Large intestine (tissue), 3 donors: ENCODE measurements around the gene MECP2. TPM values are rescaled to one million over a fixed set of nuclear protein-coding genes. Genes with fewer than 3 reads are reported as not detected.

Experiments used
- DNase-seq, 2 donors: peaks; one replicate each; pipeline versions ENCODE4 v3.0.0 to v3.0.0-alpha.2; 2013
- H3K27ac ChIP-seq: one replicate; pipeline ENCODE4 v1.5.1; 2013; ENCODE audit warnings: low read length
- H3K27me3 ChIP-seq: 2 replicates; pipeline ENCODE4 v1.6.1; 2013; ENCODE audit warnings: low read length; ENCODE audit not compliant: control insufficient read depth, insufficient read depth
- H3K36me3 ChIP-seq: 2 replicates; pipeline ENCODE4 v1.6.1; 2013; ENCODE audit warnings: low read length; ENCODE audit not compliant: control insufficient read depth, insufficient read depth
- H3K4me1 ChIP-seq: one replicate; pipeline ENCODE4 v1.6.1; 2013; ENCODE audit warnings: low read length; ENCODE audit not compliant: control insufficient read depth, insufficient read depth
- H3K4me3 ChIP-seq: one replicate; pipeline ENCODE4 v1.5.1; 2013; ENCODE audit warnings: low read length
- H3K9me3 ChIP-seq: one replicate; pipeline ENCODE4 v1.6.1; 2013; ENCODE audit warnings: mild to moderate bottlenecking, low read depth, low read length, moderate library complexity; ENCODE audit not compliant: control insufficient read depth
- WGBS: methylation state at CpG from one replicate; pipeline ENCODE4 v1.1.5; 2013; ENCODE audit warnings: low lambda C conversion rate; ENCODE audit not compliant: insufficient coverage; 5-methylcytosine and 5-hydroxymethylcytosine counted together
- polyA plus RNA-seq: library from polyadenylated mRNA; unstranded; fragments of 120-200 nt; gene quantifications from one replicate; pipeline ENCODE4 v1.2.1, GENCODE V29; 2013

Gene MECP2
- polyA plus RNA-seq, 1 donor: 19.4 TPM

- Histone ChIP-seq H3K27ac (peak overlapping the region; percentile 48), H3K4me3 (peak overlapping the region; percentile 54), H3K27me3 (no peaks in the 10 kb centered on the region), H3K9me3 (no peaks in the 10 kb centered on the region), H3K36me3 (peaks cover 23% of the 10 kb centered on the region), H3K4me1 (peaks cover 11% of the 10 kb centered on the region)
- WGBS: no CpG with 5 or more reads among the region's 45 CpGs
- no peak for DNase-seq
Measured at GRCh38 chrX:154019061-154019621, 78.4 kb downstream of the MECP2 start.

GRCh38 chrX:154018518-154019060 is 78.9 kb downstream of the MECP2 start:
- H3K27me3 ChIP-seq: no peaks in the 10 kb centered on the region
- H3K27ac ChIP-seq: peak overlapping the region; percentile 48
- H3K4me1 ChIP-seq: peaks cover 14% of the 10 kb centered on the region
- DNase-seq: no peak
- H3K4me3 ChIP-seq: peak overlapping the region; percentile 54
- H3K9me3 ChIP-seq: no peaks in the 10 kb centered on the region
- H3K36me3 ChIP-seq: peaks cover 23% of the 10 kb centered on the region
- no CpG with 5 or more reads among the region's 15 CpGs for WGBS

GRCh38 chrX:154017766-154018517 is 79.6 kb downstream of the MECP2 start:
- Histone ChIP-seq H3K4me1 (peaks cover 21% of the 10 kb centered on the region), H3K36me3 (peaks cover 23% of the 10 kb centered on the region), H3K4me3 (no peak overlapping the region), H3K27ac (no peak overlapping the region), H3K27me3 (no peaks in the 10 kb centered on the region), H3K9me3 (no peaks in the 10 kb centered on the region)
- WGBS: no CpG with 5 or more reads among the region's 26 CpGs
- DNase-seq: no peak

- H3K27ac ChIP-seq: no peak overlapping the region
- H3K4me3 ChIP-seq: no peak overlapping the region
- peaks cover 33% of the 10 kb centered on the region for H3K4me1 ChIP-seq
- WGBS: no CpG with 5 or more reads among the region's 24 CpGs
- no peaks in the 10 kb centered on the region for H3K27me3 ChIP-seq
- peaks cover 28% of the 10 kb centered on the region for H3K36me3 ChIP-seq
- no peak for DNase-seq
- H3K9me3 ChIP-seq: no peaks in the 10 kb centered on the region
Measured at GRCh38 chrX:154016366-154017076, 81.0 kb downstream of the MECP2 start.

- peaks cover 29% of the 10 kb centered on the region for H3K36me3 ChIP-seq
- no CpG with 5 or more reads among the region's 16 CpGs for WGBS
Measured at GRCh38 chrX:154015581-154016264, 81.8 kb downstream of the MECP2 start.

GRCh38 chrX:154014429-154015380 is 82.8 kb downstream of the MECP2 start:
- no peak for DNase-seq
- no peak overlapping the region for H3K27ac ChIP-seq
- no CpG with 5 or more reads among the region's 24 CpGs for WGBS
- peaks cover 41% of the 10 kb centered on the region for H3K4me1 ChIP-seq
- H3K4me3 ChIP-seq: no peak overlapping the region
- peaks cover 30% of the 10 kb centered on the region for H3K36me3 ChIP-seq
- H3K9me3 ChIP-seq: no peaks in the 10 kb centered on the region
- H3K27me3 ChIP-seq: no peaks in the 10 kb centered on the region

More at GRCh38 chrX:154015581-154016264, 81.8 kb downstream of the MECP2 start:
- Histone ChIP-seq H3K27ac (no peak overlapping the region), H3K9me3 (no peaks in the 10 kb centered on the region), H3K27me3 (no peaks in the 10 kb centered on the region), H3K4me3 (no peak overlapping the region), H3K4me1 (peaks cover 36% of the 10 kb centered on the region)
- no peak for DNase-seq

- H3K36me3 ChIP-seq: peaks cover 30% of the 10 kb centered on the region
- DNase-seq: peak in 1 of 2 donors; percentile 34
- H3K27me3 ChIP-seq: no peaks in the 10 kb centered on the region
- no CpG with 5 or more reads among the region's 20 CpGs for WGBS
- H3K4me1 ChIP-seq: peaks cover 40% of the 10 kb centered on the region
- peak overlapping the region; percentile 80 for H3K27ac ChIP-seq
- H3K4me3 ChIP-seq: no peak overlapping the region
- no peaks in the 10 kb centered on the region for H3K9me3 ChIP-seq
Measured at GRCh38 chrX:154013614-154014360, 83.7 kb downstream of the MECP2 start.

GRCh38 chrX:154013001-154013421 is 84.5 kb downstream of the MECP2 start:
- peak overlapping the region; percentile 80 for H3K27ac ChIP-seq
- peaks cover 36% of the 10 kb centered on the region for H3K4me1 ChIP-seq
- peaks cover 30% of the 10 kb centered on the region for H3K36me3 ChIP-seq
- no peaks in the 10 kb centered on the region for H3K27me3 ChIP-seq
- no peaks in the 10 kb centered on the region for H3K9me3 ChIP-seq
- WGBS: no CpG with 5 or more reads among the region's 17 CpGs
- DNase-seq: peak; percentile 35 to 36
- H3K4me3 ChIP-seq: no peak overlapping the region
